ENCODE data around the gene NUMBL. TPM values are rescaled to one million over a fixed set of nuclear protein-coding genes. Genes with fewer than 3 reads are reported as not detected.
A peak's percentile ranks its signal among the peaks of the same experiment; 100 is the strongest.

Gene NUMBL
- total RNA-seq, 4 donors from 2014 or later, result 203 to 284 (median 251) TPM

- peaks cover 0 to 5% (median 0%) of the 10 kb centered on the region in 4 donors for H3K9me3 ChIP-seq
- peak overlapping the region in 2 of 4 donors; percentile 55 to 91 for H3K27ac ChIP-seq
- WGBS, 2 donors, result 75 to 79% methylated on average over 12 to 14 of the region's 14 CpGs
- peaks cover 0 to 53% (median 6%) of the 10 kb centered on the region in 3 donors for H3K36me3 ChIP-seq
- no peak overlapping the region for H3K4me3 ChIP-seq
- no peak for DNase-seq (ENCODE audit: low spot score in 2 of 2)
- no peaks in the 10 kb centered on the region for H3K27me3 ChIP-seq
- H3K4me1 ChIP-seq, result peaks cover 0 to 39% (median 15%) of the 10 kb centered on the region in 4 donors
- TF ChIP-seq, protein P1, sequence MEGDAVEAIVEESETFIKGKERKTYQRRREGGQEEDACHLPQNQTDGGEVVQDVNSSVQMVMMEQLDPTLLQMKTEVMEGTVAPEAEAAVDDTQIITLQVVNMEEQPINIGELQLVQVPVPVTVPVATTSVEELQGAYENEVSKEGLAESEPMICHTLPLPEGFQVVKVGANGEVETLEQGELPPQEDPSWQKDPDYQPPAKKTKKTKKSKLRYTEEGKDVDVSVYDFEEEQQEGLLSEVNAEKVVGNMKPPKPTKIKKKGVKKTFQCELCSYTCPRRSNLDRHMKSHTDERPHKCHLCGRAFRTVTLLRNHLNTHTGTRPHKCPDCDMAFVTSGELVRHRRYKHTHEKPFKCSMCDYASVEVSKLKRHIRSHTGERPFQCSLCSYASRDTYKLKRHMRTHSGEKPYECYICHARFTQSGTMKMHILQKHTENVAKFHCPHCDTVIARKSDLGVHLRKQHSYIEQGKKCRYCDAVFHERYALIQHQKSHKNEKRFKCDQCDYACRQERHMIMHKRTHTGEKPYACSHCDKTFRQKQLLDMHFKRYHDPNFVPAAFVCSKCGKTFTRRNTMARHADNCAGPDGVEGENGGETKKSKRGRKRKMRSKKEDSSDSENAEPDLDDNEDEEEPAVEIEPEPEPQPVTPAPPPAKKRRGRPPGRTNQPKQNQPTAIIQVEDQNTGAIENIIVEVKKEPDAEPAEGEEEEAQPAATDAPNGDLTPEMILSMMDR (IDR thresholded peaks at IDR 0.05), result no peak
- peak in 1 of 2 donors; percentile 31 for TF ChIP-seq EP300 (IDR thresholded peaks at IDR 0.05)
Observed at GRCh38 chr19:40666803-40667438, 23.5 kb downstream of the NUMBL start.

DNA sequence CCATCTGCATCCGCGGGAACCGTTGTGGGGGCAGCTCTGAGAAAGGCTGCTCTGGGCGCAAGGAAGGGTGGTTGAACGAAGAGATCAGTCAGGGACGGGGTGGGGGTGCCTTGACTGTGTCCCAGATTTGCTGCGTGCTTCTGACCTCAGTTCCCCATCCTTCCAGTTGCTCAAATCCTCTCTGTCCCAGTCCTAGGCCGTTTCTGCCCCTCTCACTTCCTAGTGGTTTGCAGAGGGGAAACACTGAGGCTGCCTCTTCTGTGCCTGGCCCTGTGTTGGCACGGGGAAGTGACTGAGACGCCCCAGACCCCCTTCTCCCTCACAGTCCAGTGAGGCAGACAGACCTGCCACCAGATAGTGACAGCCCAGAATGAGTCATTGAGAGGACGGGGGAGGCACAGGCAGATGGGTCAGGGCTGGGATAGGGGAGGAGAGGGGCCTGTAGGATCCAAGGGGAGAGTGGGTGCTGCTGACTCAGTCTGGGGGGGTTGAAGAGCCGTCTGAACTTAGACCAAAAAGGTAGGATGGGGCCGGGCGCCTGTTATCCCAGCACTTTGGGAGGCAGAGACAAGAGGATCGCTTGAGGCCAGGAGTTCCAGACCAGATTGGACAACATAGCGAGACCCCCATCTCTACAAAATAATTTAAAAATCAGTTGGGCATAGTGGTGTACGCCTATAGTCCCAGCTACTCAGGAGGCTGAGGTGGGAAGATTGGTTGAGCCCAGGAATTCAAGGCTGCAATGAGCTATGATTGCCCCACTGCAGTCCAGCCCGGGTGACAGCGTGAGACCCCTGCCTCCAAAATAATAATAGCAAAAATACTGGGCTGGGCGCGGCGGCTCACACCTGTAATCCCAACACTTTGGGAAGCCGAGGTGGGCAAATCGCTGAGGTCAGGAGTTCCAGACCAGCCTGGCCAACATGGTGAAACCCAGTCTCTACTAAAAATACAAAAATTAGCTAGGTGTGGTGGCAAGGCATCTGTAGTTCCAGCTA lies 26.5 kb downstream of the NUMBL start:
- peak overlapping the region; percentile 76 to 91 (median 86) for H3K27ac ChIP-seq
- no peaks in the 10 kb centered on the region for H3K9me3 ChIP-seq
- 44 to 49% methylated on average over 23 to 24 of the region's 24 CpGs for WGBS, 2 donors
- no peaks in the 10 kb centered on the region for H3K27me3 ChIP-seq
- H3K4me1 ChIP-seq, result peaks cover 0 to 46% (median 15%) of the 10 kb centered on the region in 4 donors
- DNase-seq (ENCODE audit: low spot score in 2 of 2), result no peak
- peak overlapping the region; percentile 50 to 59 (median 58) for H3K4me3 ChIP-seq
- TF ChIP-seq, protein P1 (IDR thresholded peaks at IDR 0.05), result no peak
- no peak for TF ChIP-seq EP300 (IDR thresholded peaks at IDR 0.05)
- no peak for TF ChIP-seq POLR2A (IDR thresholded peaks at IDR 0.05)
- peaks cover 0 to 24% (median 0%) of the 10 kb centered on the region in 3 donors for H3K36me3 ChIP-seq

- H3K36me3 ChIP-seq, result peaks cover 0 to 15% (median 0%) of the 10 kb centered on the region in 3 donors
- TF ChIP-seq, protein P1 (IDR thresholded peaks at IDR 0.05), result peak in 4 of 5 experiments; percentile 98 to 99 (median 98)
- TF ChIP-seq EP300 (IDR thresholded peaks at IDR 0.05) (peak; percentile 68 to 82), POLR2A (IDR thresholded peaks at IDR 0.05) (peak in 1 of 2 donors; percentile 55)
- no peaks in the 10 kb centered on the region for H3K27me3 ChIP-seq
- H3K4me1 ChIP-seq, result peaks cover 0 to 47% (median 15%) of the 10 kb centered on the region in 4 donors
- H3K9me3 ChIP-seq, result no peaks in the 10 kb centered on the region
- 1% methylated on average over 52 to 57 of the region's 60 CpGs for WGBS, 2 donors
- H3K27ac ChIP-seq, result peak overlapping the region; percentile 76 to 91 (median 86)
- H3K4me3 ChIP-seq, result peak overlapping the region; percentile 50 to 59 (median 58)
- peak; percentile 90 to 91 for DNase-seq (ENCODE audit: low spot score in 2 of 2)
Observed at GRCh38 chr19:40662925-40663694, 27.3 kb downstream of the NUMBL start.

DNA sequence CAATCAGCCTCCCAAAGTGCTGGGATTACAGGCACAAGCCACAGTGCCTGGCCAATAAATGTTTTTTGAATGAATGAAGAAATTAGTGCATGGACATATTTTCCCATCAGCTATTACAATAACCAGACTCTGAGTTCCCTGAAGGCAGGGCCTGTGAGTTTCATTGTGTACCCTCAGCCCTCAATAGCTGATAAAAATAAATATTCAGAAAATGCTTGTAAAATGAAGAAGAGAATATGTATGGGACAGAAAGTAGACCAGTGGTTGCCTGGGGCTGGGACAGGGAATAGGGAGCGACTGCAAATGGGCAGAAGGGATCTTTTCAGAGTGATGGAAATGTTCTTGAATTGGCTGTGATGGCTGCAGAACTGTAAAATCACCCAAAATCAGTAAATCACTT lies 28.8 kb downstream of the NUMBL start:
- Histone ChIP-seq H3K27me3 (no peaks in the 10 kb centered on the region), H3K36me3 (no peaks in the 10 kb centered on the region), H3K4me3 (no peak overlapping the region), H3K4me1 (peaks cover 0 to 47% (median 15%) of the 10 kb centered on the region in 4 donors), H3K27ac (peak overlapping the region in 1 of 4 donors; percentile 89), H3K9me3 (no peaks in the 10 kb centered on the region)
- 85 to 96% methylated on average over 1 of the region's 1 CpG for WGBS, 2 donors
- TF ChIP-seq, protein P1 (IDR thresholded peaks at IDR 0.05), result no peak
- no peak for TF ChIP-seq EP300 (IDR thresholded peaks at IDR 0.05)
- TF ChIP-seq POLR2A (IDR thresholded peaks at IDR 0.05), result no peak
- no peak for DNase-seq (ENCODE audit: low spot score in 2 of 2)
